Neural cell (in vitro differentiated cells): ENCODE measurements around the gene LHFPL4.
A peak's percentile ranks its signal among the peaks of the same experiment; 100 is the strongest.

Experiments
- EP300 ChIP-seq: fragments of 450-650 bp; conservative IDR thresholded peaks from 2 replicates; pipeline ENCODE4 v1.6.1; 2014; ENCODE audit warnings: antibody characterized with exemption, mild to moderate bottlenecking, moderate library complexity; ENCODE audit not compliant: poor library complexity, severe bottlenecking
- EZH2 ChIP-seq: fragments of 200-600, 300-800 bp; shearing (Covaris generic), sonication (generic); IDR thresholded peaks from 2 replicates; pipeline ENCODE4 v1.6.1; 2014; ENCODE audit warnings: antibody characterized with exemption, low read length, borderline replicate concordance, mild to moderate bottlenecking; ENCODE audit not compliant: insufficient read depth, poor library complexity, severe bottlenecking
- MXI1 ChIP-seq: fragments of 450-650 bp; conservative IDR thresholded peaks from 2 replicates; pipeline ENCODE4 v1.6.1; 2014; ENCODE audit warnings: antibody characterized with exemption, mild to moderate bottlenecking; ENCODE audit not compliant: poor library complexity, severe bottlenecking
- POLR2AphosphoS5 ChIP-seq: IDR thresholded peaks from 2 replicates; pipeline ENCODE4 v1.6.1; 2012
- RAD21 ChIP-seq: fragments of 450-650 bp; conservative IDR thresholded peaks from 2 replicates; pipeline ENCODE4 v1.6.1; 2014; ENCODE audit warnings: antibody characterized with exemption, mild to moderate bottlenecking, moderate library complexity
- SMC3 ChIP-seq: fragments of 450-650 bp; conservative IDR thresholded peaks from 2 replicates; pipeline ENCODE4 v1.6.1; 2014; ENCODE audit warnings: antibody characterized with exemption, mild to moderate bottlenecking, moderate library complexity; ENCODE audit not compliant: poor library complexity
- TAF1 ChIP-seq: IDR thresholded peaks from 2 replicates; pipeline ENCODE4 v1.6.1; 2012; ENCODE audit warnings: low read depth
- TF ChIP-seq, protein P1 (sequence below): fragments of 450-650 bp; IDR thresholded peaks from 2 replicates; pipeline ENCODE4 v1.5.1; 2014; ENCODE audit warnings: antibody characterized with exemption, mild to moderate bottlenecking, moderate library complexity; ENCODE audit not compliant: poor library complexity, severe bottlenecking
- TF ChIP-seq, protein P2 (sequence below): IDR thresholded peaks from 2 replicates; pipeline ENCODE4 v1.6.1; 2012; ENCODE audit warnings: borderline replicate concordance

DNA sequence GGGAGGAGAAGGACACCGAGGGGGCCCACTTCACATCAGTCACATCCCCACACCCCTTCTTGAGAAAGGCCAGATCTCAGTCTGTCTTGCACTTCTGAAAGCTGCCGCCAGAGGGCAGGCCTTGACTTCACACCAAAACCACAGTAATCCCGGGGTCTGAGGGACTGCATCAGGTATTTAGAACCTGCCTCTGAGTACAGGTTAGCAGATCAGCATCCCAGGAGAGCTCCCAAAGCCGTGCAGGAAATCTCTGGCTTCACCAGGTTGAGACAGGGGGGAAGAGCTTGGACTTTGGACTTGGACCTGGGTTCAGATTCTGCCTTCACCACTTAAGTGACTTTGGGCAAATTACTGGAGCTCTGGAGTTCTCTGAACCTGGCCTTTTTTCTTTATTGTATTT is 50.3 kb downstream of the LHFPL4 start:
- TF ChIP-seq, protein P1, sequence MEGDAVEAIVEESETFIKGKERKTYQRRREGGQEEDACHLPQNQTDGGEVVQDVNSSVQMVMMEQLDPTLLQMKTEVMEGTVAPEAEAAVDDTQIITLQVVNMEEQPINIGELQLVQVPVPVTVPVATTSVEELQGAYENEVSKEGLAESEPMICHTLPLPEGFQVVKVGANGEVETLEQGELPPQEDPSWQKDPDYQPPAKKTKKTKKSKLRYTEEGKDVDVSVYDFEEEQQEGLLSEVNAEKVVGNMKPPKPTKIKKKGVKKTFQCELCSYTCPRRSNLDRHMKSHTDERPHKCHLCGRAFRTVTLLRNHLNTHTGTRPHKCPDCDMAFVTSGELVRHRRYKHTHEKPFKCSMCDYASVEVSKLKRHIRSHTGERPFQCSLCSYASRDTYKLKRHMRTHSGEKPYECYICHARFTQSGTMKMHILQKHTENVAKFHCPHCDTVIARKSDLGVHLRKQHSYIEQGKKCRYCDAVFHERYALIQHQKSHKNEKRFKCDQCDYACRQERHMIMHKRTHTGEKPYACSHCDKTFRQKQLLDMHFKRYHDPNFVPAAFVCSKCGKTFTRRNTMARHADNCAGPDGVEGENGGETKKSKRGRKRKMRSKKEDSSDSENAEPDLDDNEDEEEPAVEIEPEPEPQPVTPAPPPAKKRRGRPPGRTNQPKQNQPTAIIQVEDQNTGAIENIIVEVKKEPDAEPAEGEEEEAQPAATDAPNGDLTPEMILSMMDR: peak; percentile 84
- TF ChIP-seq POLR2AphosphoS5 (no peak), EP300 (no peak), EZH2 (no peak), TAF1 (no peak), SMC3 (peak; percentile 79), RAD21 (peak; percentile 81), MXI1 (no peak)
- TF ChIP-seq, protein P2, sequence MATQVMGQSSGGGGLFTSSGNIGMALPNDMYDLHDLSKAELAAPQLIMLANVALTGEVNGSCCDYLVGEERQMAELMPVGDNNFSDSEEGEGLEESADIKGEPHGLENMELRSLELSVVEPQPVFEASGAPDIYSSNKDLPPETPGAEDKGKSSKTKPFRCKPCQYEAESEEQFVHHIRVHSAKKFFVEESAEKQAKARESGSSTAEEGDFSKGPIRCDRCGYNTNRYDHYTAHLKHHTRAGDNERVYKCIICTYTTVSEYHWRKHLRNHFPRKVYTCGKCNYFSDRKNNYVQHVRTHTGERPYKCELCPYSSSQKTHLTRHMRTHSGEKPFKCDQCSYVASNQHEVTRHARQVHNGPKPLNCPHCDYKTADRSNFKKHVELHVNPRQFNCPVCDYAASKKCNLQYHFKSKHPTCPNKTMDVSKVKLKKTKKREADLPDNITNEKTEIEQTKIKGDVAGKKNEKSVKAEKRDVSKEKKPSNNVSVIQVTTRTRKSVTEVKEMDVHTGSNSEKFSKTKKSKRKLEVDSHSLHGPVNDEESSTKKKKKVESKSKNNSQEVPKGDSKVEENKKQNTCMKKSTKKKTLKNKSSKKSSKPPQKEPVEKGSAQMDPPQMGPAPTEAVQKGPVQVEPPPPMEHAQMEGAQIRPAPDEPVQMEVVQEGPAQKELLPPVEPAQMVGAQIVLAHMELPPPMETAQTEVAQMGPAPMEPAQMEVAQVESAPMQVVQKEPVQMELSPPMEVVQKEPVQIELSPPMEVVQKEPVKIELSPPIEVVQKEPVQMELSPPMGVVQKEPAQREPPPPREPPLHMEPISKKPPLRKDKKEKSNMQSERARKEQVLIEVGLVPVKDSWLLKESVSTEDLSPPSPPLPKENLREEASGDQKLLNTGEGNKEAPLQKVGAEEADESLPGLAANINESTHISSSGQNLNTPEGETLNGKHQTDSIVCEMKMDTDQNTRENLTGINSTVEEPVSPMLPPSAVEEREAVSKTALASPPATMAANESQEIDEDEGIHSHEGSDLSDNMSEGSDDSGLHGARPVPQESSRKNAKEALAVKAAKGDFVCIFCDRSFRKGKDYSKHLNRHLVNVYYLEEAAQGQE: no peak
